ENCODE results near the gene SLC17A2. TPM values are rescaled to one million over a fixed set of nuclear protein-coding genes. Genes with fewer than 3 reads are reported as not detected.

Gene SLC17A2
- total and polyA plus RNA-seq, 2 experiments from 2014 or later: not detected

DNA sequence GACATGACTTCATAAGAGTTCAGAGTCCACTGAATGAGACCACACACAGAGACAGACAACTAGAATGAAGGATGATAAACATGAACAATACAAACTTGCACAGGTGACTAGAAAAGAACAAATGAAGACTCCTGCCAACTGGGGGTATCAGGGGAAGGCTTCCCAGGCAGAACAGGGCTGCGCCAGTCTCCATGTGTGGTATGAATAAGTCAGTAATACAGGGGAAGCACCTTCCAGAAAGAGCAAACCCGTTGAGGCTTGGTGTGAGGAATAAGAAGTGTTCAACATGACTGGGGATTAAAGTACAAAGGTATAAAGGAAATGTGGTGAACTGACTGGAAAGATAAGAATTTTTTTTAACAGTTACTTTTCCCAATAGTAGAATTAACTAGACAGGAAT is 3.7 kb upstream of the SLC17A2 start (continued):
- TF ChIP-seq, protein P1, sequence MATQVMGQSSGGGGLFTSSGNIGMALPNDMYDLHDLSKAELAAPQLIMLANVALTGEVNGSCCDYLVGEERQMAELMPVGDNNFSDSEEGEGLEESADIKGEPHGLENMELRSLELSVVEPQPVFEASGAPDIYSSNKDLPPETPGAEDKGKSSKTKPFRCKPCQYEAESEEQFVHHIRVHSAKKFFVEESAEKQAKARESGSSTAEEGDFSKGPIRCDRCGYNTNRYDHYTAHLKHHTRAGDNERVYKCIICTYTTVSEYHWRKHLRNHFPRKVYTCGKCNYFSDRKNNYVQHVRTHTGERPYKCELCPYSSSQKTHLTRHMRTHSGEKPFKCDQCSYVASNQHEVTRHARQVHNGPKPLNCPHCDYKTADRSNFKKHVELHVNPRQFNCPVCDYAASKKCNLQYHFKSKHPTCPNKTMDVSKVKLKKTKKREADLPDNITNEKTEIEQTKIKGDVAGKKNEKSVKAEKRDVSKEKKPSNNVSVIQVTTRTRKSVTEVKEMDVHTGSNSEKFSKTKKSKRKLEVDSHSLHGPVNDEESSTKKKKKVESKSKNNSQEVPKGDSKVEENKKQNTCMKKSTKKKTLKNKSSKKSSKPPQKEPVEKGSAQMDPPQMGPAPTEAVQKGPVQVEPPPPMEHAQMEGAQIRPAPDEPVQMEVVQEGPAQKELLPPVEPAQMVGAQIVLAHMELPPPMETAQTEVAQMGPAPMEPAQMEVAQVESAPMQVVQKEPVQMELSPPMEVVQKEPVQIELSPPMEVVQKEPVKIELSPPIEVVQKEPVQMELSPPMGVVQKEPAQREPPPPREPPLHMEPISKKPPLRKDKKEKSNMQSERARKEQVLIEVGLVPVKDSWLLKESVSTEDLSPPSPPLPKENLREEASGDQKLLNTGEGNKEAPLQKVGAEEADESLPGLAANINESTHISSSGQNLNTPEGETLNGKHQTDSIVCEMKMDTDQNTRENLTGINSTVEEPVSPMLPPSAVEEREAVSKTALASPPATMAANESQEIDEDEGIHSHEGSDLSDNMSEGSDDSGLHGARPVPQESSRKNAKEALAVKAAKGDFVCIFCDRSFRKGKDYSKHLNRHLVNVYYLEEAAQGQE (IDR thresholded peaks at IDR 0.05; ENCODE audit: unreplicated experiment): no peak
- TF ChIP-seq STAT1 (IDR thresholded peaks at IDR 0.05; ENCODE audit: unreplicated experiment) (no peak), EZH2 (IDR thresholded peaks at IDR 0.05; ENCODE audit: low read depth, unreplicated experiment) (no peak)

DNA sequence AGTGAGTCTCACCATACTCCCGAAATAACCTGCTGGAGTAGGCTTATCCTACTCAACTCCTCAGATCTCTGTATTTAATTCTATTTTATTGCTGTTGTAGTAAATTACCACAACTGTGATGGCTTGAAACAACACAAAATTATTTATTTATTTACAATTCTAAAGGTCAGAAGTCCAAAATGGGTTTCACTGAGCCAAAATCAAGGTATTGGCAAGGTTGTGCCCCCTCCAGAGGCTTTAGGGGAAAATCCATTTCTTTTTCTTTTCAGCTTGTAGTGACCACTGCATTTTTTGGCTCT is 869 bp upstream of the SLC17A2 start:
- Mint-ChIP-seq H3K27ac (no peak overlapping the region), H3K27me3 (ENCODE audit: insufficient read depth, low read depth, poor library complexity) (no peaks in the 10 kb centered on the region), H3K9me3 (no peaks in the 10 kb centered on the region), H3K4me1 (no peaks in the 10 kb centered on the region), H3K4me3 (no peak overlapping the region), H3K36me3 (ENCODE audit: low read depth) (no peaks in the 10 kb centered on the region)
- Histone ChIP-seq H2AFZ (0 out of 2 replicates have a peak overlapping the region, but pooled peaks have one; percentile 52), H3K4me1 (ENCODE audit: insufficient read depth) (no peaks in the 10 kb centered on the region), H3K79me2 (replicated peaks; ENCODE audit: insufficient read depth) (no peaks in the 10 kb centered on the region), H3K27me3 (ENCODE audit: insufficient read depth) (no peaks in the 10 kb centered on the region), H3K4me3 (no peak overlapping the region), H3K4me2 (no peak overlapping the region), H4K20me1 (replicated peaks; ENCODE audit: insufficient read depth) (no peaks in the 10 kb centered on the region), H3K27ac (ENCODE audit: low read depth) (no peak overlapping the region), H3K36me3 (ENCODE audit: insufficient read depth) (no peaks in the 10 kb centered on the region), H3F3A (replicated peaks; ENCODE audit: low read depth) (no peaks in the 10 kb centered on the region), H3K9me2 (ENCODE audit: insufficient read depth) (no peaks in the 10 kb centered on the region)
- no peak for DNase-seq (ENCODE audit: low spot score)
- ATAC-seq: no peak
- TF ChIP-seq ZNF114 (CRISPR knock-in tag; IDR thresholded peaks at IDR 0.05) (no peak), POLR2AphosphoS5 (IDR thresholded peaks at IDR 0.05; ENCODE audit: low read depth) (no peak), NANOG (IDR thresholded peaks at IDR 0.05; ENCODE audit: borderline replicate concordance) (no peak), CREB1 (CRISPR knock-in tag; IDR thresholded peaks at IDR 0.05; ENCODE audit: low read depth) (no peak), ZNF331 (CRISPR knock-in tag; IDR thresholded peaks at IDR 0.05; ENCODE audit: low read depth) (no peak), STAT1 (IDR thresholded peaks at IDR 0.05; ENCODE audit: unreplicated experiment) (no peak), EZH2phosphoT487 (IDR thresholded peaks at IDR 0.05; ENCODE audit: unreplicated experiment) (no peak)
- TF ChIP-seq, protein P1 (IDR thresholded peaks at IDR 0.05; ENCODE audit: unreplicated experiment): no peak
- TF ChIP-seq, protein P2, sequence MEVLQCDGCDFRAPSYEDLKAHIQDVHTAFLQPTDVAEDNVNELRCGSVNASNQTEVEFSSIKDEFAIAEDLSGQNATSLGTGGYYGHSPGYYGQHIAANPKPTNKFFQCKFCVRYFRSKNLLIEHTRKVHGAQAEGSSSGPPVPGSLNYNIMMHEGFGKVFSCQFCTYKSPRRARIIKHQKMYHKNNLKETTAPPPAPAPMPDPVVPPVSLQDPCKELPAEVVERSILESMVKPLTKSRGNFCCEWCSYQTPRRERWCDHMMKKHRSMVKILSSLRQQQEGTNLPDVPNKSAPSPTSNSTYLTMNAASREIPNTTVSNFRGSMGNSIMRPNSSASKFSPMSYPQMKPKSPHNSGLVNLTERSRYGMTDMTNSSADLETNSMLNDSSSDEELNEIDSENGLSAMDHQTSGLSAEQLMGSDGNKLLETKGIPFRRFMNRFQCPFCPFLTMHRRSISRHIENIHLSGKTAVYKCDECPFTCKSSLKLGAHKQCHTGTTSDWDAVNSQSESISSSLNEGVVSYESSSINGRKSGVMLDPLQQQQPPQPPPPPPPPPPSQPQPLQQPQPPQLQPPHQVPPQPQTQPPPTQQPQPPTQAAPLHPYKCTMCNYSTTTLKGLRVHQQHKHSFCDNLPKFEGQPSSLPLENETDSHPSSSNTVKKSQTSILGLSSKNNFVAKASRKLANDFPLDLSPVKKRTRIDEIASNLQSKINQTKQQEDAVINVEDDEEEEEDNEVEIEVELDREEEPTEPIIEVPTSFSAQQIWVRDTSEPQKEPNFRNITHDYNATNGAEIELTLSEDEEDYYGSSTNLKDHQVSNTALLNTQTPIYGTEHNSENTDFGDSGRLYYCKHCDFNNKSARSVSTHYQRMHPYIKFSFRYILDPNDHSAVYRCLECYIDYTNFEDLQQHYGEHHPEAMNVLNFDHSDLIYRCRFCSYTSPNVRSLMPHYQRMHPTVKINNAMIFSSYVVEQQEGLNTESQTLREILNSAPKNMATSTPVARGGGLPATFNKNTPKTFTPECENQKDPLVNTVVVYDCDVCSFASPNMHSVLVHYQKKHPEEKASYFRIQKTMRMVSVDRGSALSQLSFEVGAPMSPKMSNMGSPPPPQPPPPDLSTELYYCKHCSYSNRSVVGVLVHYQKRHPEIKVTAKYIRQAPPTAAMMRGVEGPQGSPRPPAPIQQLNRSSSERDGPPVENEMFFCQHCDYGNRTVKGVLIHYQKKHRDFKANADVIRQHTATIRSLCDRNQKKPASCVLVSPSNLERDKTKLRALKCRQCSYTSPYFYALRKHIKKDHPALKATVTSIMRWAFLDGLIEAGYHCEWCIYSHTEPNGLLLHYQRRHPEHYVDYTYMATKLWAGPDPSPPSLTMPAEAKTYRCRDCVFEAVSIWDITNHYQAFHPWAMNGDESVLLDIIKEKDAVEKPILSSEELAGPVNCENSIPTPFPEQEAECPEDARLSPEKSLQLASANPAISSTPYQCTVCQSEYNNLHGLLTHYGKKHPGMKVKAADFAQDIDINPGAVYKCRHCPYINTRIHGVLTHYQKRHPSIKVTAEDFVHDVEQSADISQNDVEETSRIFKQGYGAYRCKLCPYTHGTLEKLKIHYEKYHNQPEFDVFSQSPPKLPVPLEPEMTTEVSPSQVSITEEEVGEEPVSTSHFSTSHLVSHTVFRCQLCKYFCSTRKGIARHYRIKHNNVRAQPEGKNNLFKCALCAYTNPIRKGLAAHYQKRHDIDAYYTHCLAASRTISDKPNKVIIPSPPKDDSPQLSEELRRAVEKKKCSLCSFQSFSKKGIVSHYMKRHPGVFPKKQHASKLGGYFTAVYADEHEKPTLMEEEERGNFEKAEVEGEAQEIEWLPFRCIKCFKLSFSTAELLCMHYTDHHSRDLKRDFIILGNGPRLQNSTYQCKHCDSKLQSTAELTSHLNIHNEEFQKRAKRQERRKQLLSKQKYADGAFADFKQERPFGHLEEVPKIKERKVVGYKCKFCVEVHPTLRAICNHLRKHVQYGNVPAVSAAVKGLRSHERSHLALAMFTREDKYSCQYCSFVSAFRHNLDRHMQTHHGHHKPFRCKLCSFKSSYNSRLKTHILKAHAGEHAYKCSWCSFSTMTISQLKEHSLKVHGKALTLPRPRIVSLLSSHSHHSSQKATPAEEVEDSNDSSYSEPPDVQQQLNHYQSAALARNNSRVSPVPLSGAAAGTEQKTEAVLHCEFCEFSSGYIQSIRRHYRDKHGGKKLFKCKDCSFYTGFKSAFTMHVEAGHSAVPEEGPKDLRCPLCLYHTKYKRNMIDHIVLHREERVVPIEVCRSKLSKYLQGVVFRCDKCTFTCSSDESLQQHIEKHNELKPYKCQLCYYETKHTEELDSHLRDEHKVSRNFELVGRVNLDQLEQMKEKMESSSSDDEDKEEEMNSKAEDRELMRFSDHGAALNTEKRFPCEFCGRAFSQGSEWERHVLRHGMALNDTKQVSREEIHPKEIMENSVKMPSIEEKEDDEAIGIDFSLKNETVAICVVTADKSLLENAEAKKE (CRISPR knock-in tag; IDR thresholded peaks at IDR 0.05): no peak
- TF ChIP-seq, protein P3, sequence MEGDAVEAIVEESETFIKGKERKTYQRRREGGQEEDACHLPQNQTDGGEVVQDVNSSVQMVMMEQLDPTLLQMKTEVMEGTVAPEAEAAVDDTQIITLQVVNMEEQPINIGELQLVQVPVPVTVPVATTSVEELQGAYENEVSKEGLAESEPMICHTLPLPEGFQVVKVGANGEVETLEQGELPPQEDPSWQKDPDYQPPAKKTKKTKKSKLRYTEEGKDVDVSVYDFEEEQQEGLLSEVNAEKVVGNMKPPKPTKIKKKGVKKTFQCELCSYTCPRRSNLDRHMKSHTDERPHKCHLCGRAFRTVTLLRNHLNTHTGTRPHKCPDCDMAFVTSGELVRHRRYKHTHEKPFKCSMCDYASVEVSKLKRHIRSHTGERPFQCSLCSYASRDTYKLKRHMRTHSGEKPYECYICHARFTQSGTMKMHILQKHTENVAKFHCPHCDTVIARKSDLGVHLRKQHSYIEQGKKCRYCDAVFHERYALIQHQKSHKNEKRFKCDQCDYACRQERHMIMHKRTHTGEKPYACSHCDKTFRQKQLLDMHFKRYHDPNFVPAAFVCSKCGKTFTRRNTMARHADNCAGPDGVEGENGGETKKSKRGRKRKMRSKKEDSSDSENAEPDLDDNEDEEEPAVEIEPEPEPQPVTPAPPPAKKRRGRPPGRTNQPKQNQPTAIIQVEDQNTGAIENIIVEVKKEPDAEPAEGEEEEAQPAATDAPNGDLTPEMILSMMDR (conservative IDR thresholded peaks at IDR 0.05; ENCODE audit: low read depth in 2 of 2): no peak
